ENCODE results near the gene ZNF14. TPM values are rescaled to one million over a fixed set of nuclear protein-coding genes. Genes with fewer than 3 reads are reported as not detected.

The ZNF14 gene
- total and polyA plus RNA-seq, 10 of the 15 experiments (the other 5 are each of a cell fraction or from before 2014, with no cell fraction given) = 2.5 to 7.2 (median 4.6) TPM

GRCh38 chr19:19663256-19664120 lies 69.4 kb downstream of the ZNF14 start, which contains the start of gene ATP13A1 (continued):
- TF ChIP-seq ELK1 (IDR thresholded peaks at IDR 0.05; ENCODE audit: low read depth, low read length) (peak; percentile 81), RUNX3 (IDR thresholded peaks at IDR 0.05; ENCODE audit: low read length) (peak; percentile 39; the same call in 1 of the 2 replicates), ATF7 (IDR thresholded peaks at IDR 0.05; ENCODE audit: low read depth) (no peak), BCL11A (IDR thresholded peaks at IDR 0.05; ENCODE audit: low read depth, low read length) (no peak), TAF1 (IDR thresholded peaks at IDR 0.05; ENCODE audit: borderline replicate concordance, low read depth, low read length) (peak; percentile 96), ETV6 (conservative IDR thresholded peaks at IDR 0.05 in 1 of 2, IDR thresholded peaks at IDR 0.05 in 1 of 2; ENCODE audit: borderline replicate concordance in 1 of 2, low read depth in 1 of 2) (peak in 1 of 2 experiments; percentile 98; a peak in 3 of 4 replicates)
- TF ChIP-seq, protein P1, sequence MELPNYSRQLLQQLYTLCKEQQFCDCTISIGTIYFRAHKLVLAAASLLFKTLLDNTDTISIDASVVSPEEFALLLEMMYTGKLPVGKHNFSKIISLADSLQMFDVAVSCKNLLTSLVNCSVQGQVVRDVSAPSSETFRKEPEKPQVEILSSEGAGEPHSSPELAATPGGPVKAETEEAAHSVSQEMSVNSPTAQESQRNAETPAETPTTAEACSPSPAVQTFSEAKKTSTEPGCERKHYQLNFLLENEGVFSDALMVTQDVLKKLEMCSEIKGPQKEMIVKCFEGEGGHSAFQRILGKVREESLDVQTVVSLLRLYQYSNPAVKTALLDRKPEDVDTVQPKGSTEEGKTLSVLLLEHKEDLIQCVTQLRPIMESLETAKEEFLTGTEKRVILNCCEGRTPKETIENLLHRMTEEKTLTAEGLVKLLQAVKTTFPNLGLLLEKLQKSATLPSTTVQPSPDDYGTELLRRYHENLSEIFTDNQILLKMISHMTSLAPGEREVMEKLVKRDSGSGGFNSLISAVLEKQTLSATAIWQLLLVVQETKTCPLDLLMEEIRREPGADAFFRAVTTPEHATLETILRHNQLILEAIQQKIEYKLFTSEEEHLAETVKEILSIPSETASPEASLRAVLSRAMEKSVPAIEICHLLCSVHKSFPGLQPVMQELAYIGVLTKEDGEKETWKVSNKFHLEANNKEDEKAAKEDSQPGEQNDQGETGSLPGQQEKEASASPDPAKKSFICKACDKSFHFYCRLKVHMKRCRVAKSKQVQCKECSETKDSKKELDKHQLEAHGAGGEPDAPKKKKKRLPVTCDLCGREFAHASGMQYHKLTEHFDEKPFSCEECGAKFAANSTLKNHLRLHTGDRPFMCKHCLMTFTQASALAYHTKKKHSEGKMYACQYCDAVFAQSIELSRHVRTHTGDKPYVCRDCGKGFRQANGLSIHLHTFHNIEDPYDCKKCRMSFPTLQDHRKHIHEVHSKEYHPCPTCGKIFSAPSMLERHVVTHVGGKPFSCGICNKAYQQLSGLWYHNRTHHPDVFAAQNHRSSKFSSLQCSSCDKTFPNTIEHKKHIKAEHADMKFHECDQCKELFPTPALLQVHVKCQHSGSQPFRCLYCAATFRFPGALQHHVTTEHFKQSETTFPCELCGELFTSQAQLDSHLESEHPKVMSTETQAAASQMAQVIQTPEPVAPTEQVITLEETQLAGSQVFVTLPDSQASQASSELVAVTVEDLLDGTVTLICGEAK (IDR thresholded peaks at IDR 0.05; ENCODE audit: borderline replicate concordance) = peak; percentile 96

All from GM12878 (cell line).